Measurements from ENCODE around the gene SND1. TPM values are rescaled to one million over a fixed set of nuclear protein-coding genes. Genes with fewer than 3 reads are reported as not detected.

The SND1 gene
- total and polyA plus RNA-seq, 4 donors = 59.4 to 214 (median 84.1) TPM

GRCh38 chr7:127816354-127817190, 164.6 kb downstream of the SND1 start:
- 90% methylated on average over 5 of the region's 5 CpGs for WGBS
- H3K4me3 ChIP-seq (ENCODE audit: low read depth in 1 of 3, low read length in 3 of 3) = no peak overlapping the region
- TF ChIP-seq HNF4G (IDR thresholded peaks at IDR 0.05) = no peak
- no peak for TF ChIP-seq EGR1 (IDR thresholded peaks at IDR 0.05; ENCODE audit: low read depth in 2 of 2)
- no peak for DNase-seq (ENCODE audit: low spot score)
- no peak overlapping the region for H3K9ac ChIP-seq (ENCODE audit: low read depth in 1 of 2, low read length in 2 of 2)
- H3K27me3 ChIP-seq (ENCODE audit: control insufficient read depth in 4 of 4, insufficient read depth in 4 of 4, low read length in 3 of 4) = no peaks in the 10 kb centered on the region
- H3K4me1 ChIP-seq (ENCODE audit: control insufficient read depth in 4 of 4, insufficient read depth in 4 of 4, low read length in 3 of 4) = no peaks in the 10 kb centered on the region
- H3K36me3 ChIP-seq (ENCODE audit: control insufficient read depth in 4 of 4, insufficient read depth in 3 of 4, low read depth in 1 of 4, low read length in 3 of 4) = no peaks in the 10 kb centered on the region
- no peak overlapping the region for H3K27ac ChIP-seq (ENCODE audit: low read depth in 1 of 2, low read length in 2 of 2)
- no peaks in the 10 kb centered on the region for H3K9me3 ChIP-seq (ENCODE audit: control insufficient read depth in 4 of 4, low read length in 3 of 4)

GRCh38 chr7:127817466-127817865, 165.5 kb downstream of the SND1 start:
- peaks cover 0 to 2% (median under 1%) of the 10 kb centered on the region in 4 donors for H3K4me1 ChIP-seq (ENCODE audit: control insufficient read depth in 4 of 4, insufficient read depth in 4 of 4, low read length in 3 of 4)
- no peaks in the 10 kb centered on the region for H3K36me3 ChIP-seq (ENCODE audit: control insufficient read depth in 4 of 4, insufficient read depth in 3 of 4, low read depth in 1 of 4, low read length in 3 of 4)
- H3K9me3 ChIP-seq (ENCODE audit: control insufficient read depth in 4 of 4, low read length in 3 of 4) = no peaks in the 10 kb centered on the region
- H3K27ac ChIP-seq (ENCODE audit: low read depth in 1 of 2, low read length in 2 of 2) = no peak overlapping the region
- DNase-seq (ENCODE audit: low spot score) = no peak
- 99% methylated on average over 3 of the region's 3 CpGs for WGBS
- H3K4me3 ChIP-seq (ENCODE audit: low read depth in 1 of 3, low read length in 3 of 3) = no peak overlapping the region
- H3K27me3 ChIP-seq (ENCODE audit: control insufficient read depth in 4 of 4, insufficient read depth in 4 of 4, low read length in 3 of 4) = no peaks in the 10 kb centered on the region
- no peak overlapping the region for H3K9ac ChIP-seq (ENCODE audit: low read depth in 1 of 2, low read length in 2 of 2)
- TF ChIP-seq TAF1 (conservative IDR thresholded peaks at IDR 0.05) = no peak
- TF ChIP-seq RAD21 (IDR thresholded peaks at IDR 0.05) = no peak
- no peak for TF ChIP-seq SP1 (IDR thresholded peaks at IDR 0.05)
- no peak for TF ChIP-seq RXRA (IDR thresholded peaks at IDR 0.05)
- TF ChIP-seq MAX (IDR thresholded peaks at IDR 0.05) = no peak
- TF ChIP-seq HNF4A (conservative IDR thresholded peaks at IDR 0.05) = no peak
- no peak for TF ChIP-seq HNF4G (IDR thresholded peaks at IDR 0.05)
- TF ChIP-seq FOXA1 (IDR thresholded peaks at IDR 0.05) = no peak
- TF ChIP-seq YY1 (IDR thresholded peaks at IDR 0.05) = no peak
- no peak for TF ChIP-seq EGR1 (IDR thresholded peaks at IDR 0.05; ENCODE audit: low read depth in 2 of 2)

GRCh38 chr7:127818306-127818705, 166.3 kb downstream of the SND1 start:
- Histone ChIP-seq H3K4me3 (ENCODE audit: low read depth in 1 of 3, low read length in 3 of 3) (no peak overlapping the region), H3K9me3 (ENCODE audit: control insufficient read depth in 4 of 4, low read length in 3 of 4) (no peaks in the 10 kb centered on the region), H3K27me3 (ENCODE audit: control insufficient read depth in 4 of 4, insufficient read depth in 4 of 4, low read length in 3 of 4) (no peaks in the 10 kb centered on the region), H3K27ac (ENCODE audit: low read depth in 1 of 2, low read length in 2 of 2) (no peak overlapping the region), H3K4me1 (ENCODE audit: control insufficient read depth in 4 of 4, insufficient read depth in 4 of 4, low read length in 3 of 4) (peaks cover under 1 to 10% (median 3%) of the 10 kb centered on the region in 4 donors), H3K36me3 (ENCODE audit: control insufficient read depth in 4 of 4, insufficient read depth in 3 of 4, low read depth in 1 of 4, low read length in 3 of 4) (no peaks in the 10 kb centered on the region), H3K9ac (ENCODE audit: low read depth in 1 of 2, low read length in 2 of 2) (no peak overlapping the region)
- WGBS = 98% methylated on average over 2 of the region's 2 CpGs
- TF ChIP-seq NR2F2 (IDR thresholded peaks at IDR 0.05) = no peak
- no peak for TF ChIP-seq RAD21 (IDR thresholded peaks at IDR 0.05)
- no peak for TF ChIP-seq ZBTB33 (IDR thresholded peaks at IDR 0.05)
- no peak for TF ChIP-seq FOXA2 (IDR thresholded peaks at IDR 0.05)
- TF ChIP-seq HNF4A (conservative IDR thresholded peaks at IDR 0.05) = no peak
- no peak for TF ChIP-seq EGR1 (IDR thresholded peaks at IDR 0.05; ENCODE audit: low read depth in 2 of 2)
- TF ChIP-seq CTCF (IDR thresholded peaks at IDR 0.05; ENCODE audit: low read depth, low read length, missing input control) = no peak
- TF ChIP-seq SP1 (IDR thresholded peaks at IDR 0.05) = no peak
- TF ChIP-seq REST (IDR thresholded peaks at IDR 0.05) = no peak
- no peak for TF ChIP-seq ATF3 (IDR thresholded peaks at IDR 0.05)
- no peak for TF ChIP-seq HNF4G (IDR thresholded peaks at IDR 0.05)
- TF ChIP-seq MAX (IDR thresholded peaks at IDR 0.05) = no peak
- no peak for TF ChIP-seq FOXA1 (IDR thresholded peaks at IDR 0.05)
- TF ChIP-seq JUND (IDR thresholded peaks at IDR 0.05) = no peak
- TF ChIP-seq YY1 (IDR thresholded peaks at IDR 0.05) = no peak
- no peak for TF ChIP-seq GABPA (IDR thresholded peaks at IDR 0.05 in 1 of 2, conservative IDR thresholded peaks at IDR 0.05 in 1 of 2)
- no peak for DNase-seq (ENCODE audit: low spot score)

All from liver (tissue), 9 donors.